Sigmoid colon (tissue), 7 donors: ENCODE data around the gene DPF1. TPM values are rescaled to one million over a fixed set of nuclear protein-coding genes. Genes with fewer than 3 reads are reported as not detected.

Source experiments
- DNase-seq: peaks from one replicate; pipeline ENCODE4 v3.0.0-alpha.2; 2019
- H3K27ac ChIP-seq, 4 donors: fragments of 200-600 bp; sonication (generic); one replicate each; pipeline ENCODE4 v1.5.1; 2016 to 2019; ENCODE audit warnings: mild to moderate bottlenecking in 1 of 4
- H3K27me3 ChIP-seq, 3 donors: fragments of 200-600 bp; sonication (generic); one replicate each; pipeline ENCODE4 v1.5.1; 2019; ENCODE audit warnings: mild to moderate bottlenecking in 1 of 3
- H3K36me3 ChIP-seq, 4 donors: fragments of 200-600 bp; sonication (generic); one replicate each; pipeline ENCODE4 v1.5.1; 2016 to 2019
- H3K4me1 ChIP-seq, 4 donors: fragments of 200-600 bp; sonication (generic); one replicate each; pipeline ENCODE4 v1.5.1; 2017 to 2019
- H3K4me3 ChIP-seq, 4 donors: fragments of 200-600 bp; sonication (generic); one replicate each; pipeline ENCODE4 v1.5.1; 2017 to 2019; ENCODE audit warnings: mild to moderate bottlenecking in 2 of 4, moderate library complexity in 1 of 4
- H3K9me3 ChIP-seq, 4 donors: fragments of 200-600 bp in 3 of 4; sonication (generic) in 3 of 4; one replicate each; pipeline versions ENCODE4 v1.5.1 to v1.6.1; 2013 to 2019
- CTCF ChIP-seq, 4 experiments: fragments of 450-650 bp in 3 of 4; fragments of 200-600 bp in 1 of 4; IDR thresholded peaks; one replicate each; pipeline ENCODE4 v1.5.1; 2016 to 2019; ENCODE audit warnings: antibody characterized with exemption in 4 of 4, mild to moderate bottlenecking in 3 of 4, moderate library complexity in 2 of 4
- EP300 ChIP-seq, 4 donors: sonication (generic); formaldehyde crosslinking; IDR thresholded peaks; one replicate each; pipeline ENCODE4 v1.6.1; 2017; ENCODE audit warnings: antibody characterized with exemption in 4 of 4
- POLR2A ChIP-seq, 2 donors: fragments of 450-650 bp; IDR thresholded peaks; one replicate each; pipeline ENCODE4 v1.6.1; 2016; ENCODE audit warnings: antibody characterized with exemption in 2 of 2, mild to moderate bottlenecking in 2 of 2, moderate library complexity in 2 of 2
- POLR2AphosphoS5 ChIP-seq, 4 donors: sonication (generic); formaldehyde crosslinking; IDR thresholded peaks; one replicate each; pipeline ENCODE4 v1.6.1; 2017; ENCODE audit warnings: antibody characterized with exemption in 4 of 4
- WGBS, 2 donors: extraction: QIAGEN DNeasy Blood & Tissue Kit; methylation state at CpG; one replicate each; pipeline ENCODE4 v1.1.7; 2013; 5-methylcytosine and 5-hydroxymethylcytosine counted together
- intact Hi-C: fragments of 100-400 bp; cut with DNase I; formaldehyde crosslinking; loops from one replicate; pipeline ENCODE4 v1.15.1; 2023
- polyA plus RNA-seq, 3 donors: library from polyadenylated mRNA; stranded (reverse); fragments of 200-250 nt; gene quantifications; one replicate each; pipeline ENCODE4 v1.2.3, GENCODE V29; 2013
- total RNA-seq, 4 donors: library from RNA; depleted of rRNA; stranded (reverse); fragments of >200 nt; gene quantifications; one replicate each; pipeline ENCODE4 v1.1.0, GENCODE V29; 2016
- donor health status: healthy with polysubstance abuse.
- donor health status: Bipolar disorder and iron deficiency.
- donor health status: healthy.

DPF1 gene
- total and polyA plus RNA-seq, 7 donors: 0.12 to 1.4 TPM; not detected in 5

- 95% methylated on average over 13 of the region's 13 CpGs for WGBS, 2 donors
- Histone ChIP-seq H3K4me3 (no peak overlapping the region), H3K27ac (no peak overlapping the region), H3K9me3 (no peaks in the 10 kb centered on the region), H3K27me3 (no peaks in the 10 kb centered on the region), H3K4me1 (no peaks in the 10 kb centered on the region), H3K36me3 (peaks cover 0 to 12% (median 2%) of the 10 kb centered on the region in 4 donors)
- intact Hi-C loops: no loop called here
- DNase-seq: no peak
- TF ChIP-seq EP300 (IDR thresholded peaks at IDR 0.05) (no peak), CTCF (IDR thresholded peaks at IDR 0.05) (no peak)
Measured at GRCh38 chr19:38196245-38196837, 27.7 kb downstream of the DPF1 start.

DNA sequence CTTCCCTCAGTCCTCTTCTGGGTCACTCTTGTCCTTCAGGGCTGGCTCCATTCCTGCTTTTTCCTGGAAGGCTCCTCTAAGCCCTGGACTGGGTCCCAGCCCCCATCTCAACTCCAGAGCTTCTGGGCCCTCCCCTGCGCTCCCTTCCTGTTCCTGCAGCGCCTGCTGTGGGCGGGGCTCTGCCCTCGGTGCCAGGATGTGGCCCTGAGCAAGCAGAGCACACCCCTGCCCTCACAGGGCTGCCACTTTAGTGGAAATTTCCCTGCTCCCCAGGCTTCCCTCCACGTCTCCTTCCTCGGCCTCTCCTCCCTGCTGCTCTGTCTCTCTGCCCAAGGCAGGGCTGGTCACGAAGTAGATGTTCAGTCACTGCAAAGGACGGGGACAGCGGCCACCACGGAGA, 28.8 kb downstream of the DPF1 start:
- no peak for TF ChIP-seq POLR2A (IDR thresholded peaks at IDR 0.05)
- no peak for TF ChIP-seq CTCF (IDR thresholded peaks at IDR 0.05)
- TF ChIP-seq EP300 (IDR thresholded peaks at IDR 0.05): no peak
- DNase-seq: no peak
- Histone ChIP-seq H3K27ac (no peak overlapping the region), H3K36me3 (peaks cover 0 to 12% (median 2%) of the 10 kb centered on the region in 4 donors), H3K4me1 (no peaks in the 10 kb centered on the region), H3K4me3 (no peak overlapping the region), H3K9me3 (no peaks in the 10 kb centered on the region), H3K27me3 (no peaks in the 10 kb centered on the region)
- 79 to 96% methylated on average over 10 of the region's 10 CpGs for WGBS, 2 donors
- intact Hi-C loops: no loop called here

GRCh38 chr19:38194061-38194701, 29.8 kb downstream of the DPF1 start:
- H3K4me3 ChIP-seq: no peak overlapping the region
- H3K9me3 ChIP-seq: no peaks in the 10 kb centered on the region
- intact Hi-C loops: no loop called here
- no peaks in the 10 kb centered on the region for H3K4me1 ChIP-seq
- no peaks in the 10 kb centered on the region for H3K27me3 ChIP-seq
- peaks cover 0 to 16% (median 2%) of the 10 kb centered on the region in 4 donors for H3K36me3 ChIP-seq
- no peak for DNase-seq
- no peak overlapping the region for H3K27ac ChIP-seq
- TF ChIP-seq POLR2AphosphoS5 (IDR thresholded peaks at IDR 0.05) (no peak), POLR2A (IDR thresholded peaks at IDR 0.05) (no peak), EP300 (IDR thresholded peaks at IDR 0.05) (no peak), CTCF (IDR thresholded peaks at IDR 0.05) (no peak)
- WGBS, 2 donors: 81 to 93% methylated on average over 13 of the region's 13 CpGs

DNA sequence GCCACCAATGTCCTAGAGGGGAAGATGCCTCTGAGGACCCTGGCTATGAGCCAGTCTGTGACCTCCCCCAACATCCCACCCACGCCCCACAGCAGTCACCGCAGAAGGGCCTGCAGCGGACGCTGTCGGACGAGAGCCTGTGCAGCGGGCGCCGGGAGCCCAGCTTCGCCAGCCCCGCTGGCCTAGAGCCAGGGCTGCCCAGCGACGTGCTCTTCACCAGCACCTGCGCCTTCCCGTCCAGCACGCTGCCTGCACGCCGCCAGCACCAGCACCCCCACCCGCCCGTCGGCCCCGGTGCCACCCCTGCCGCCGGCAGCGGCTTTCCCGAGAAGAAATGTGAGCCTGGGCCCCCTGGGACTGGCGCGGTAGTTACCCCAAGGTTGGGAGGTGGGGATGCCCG, 30.6 kb downstream of the DPF1 start:
- Histone ChIP-seq H3K9me3 (no peaks in the 10 kb centered on the region), H3K36me3 (peaks cover 0 to 9% (median 2%) of the 10 kb centered on the region in 4 donors), H3K27ac (no peak overlapping the region), H3K27me3 (no peaks in the 10 kb centered on the region), H3K4me3 (no peak overlapping the region), H3K4me1 (no peaks in the 10 kb centered on the region)
- intact Hi-C loops: no loop called here
- TF ChIP-seq POLR2AphosphoS5 (IDR thresholded peaks at IDR 0.05): no peak
- TF ChIP-seq POLR2A (IDR thresholded peaks at IDR 0.05): no peak
- no peak for TF ChIP-seq CTCF (IDR thresholded peaks at IDR 0.05)
- TF ChIP-seq EP300 (IDR thresholded peaks at IDR 0.05): no peak
- no peak for DNase-seq
- 96 to 97% methylated on average over 29 of the region's 29 CpGs for WGBS, 2 donors

DNA sequence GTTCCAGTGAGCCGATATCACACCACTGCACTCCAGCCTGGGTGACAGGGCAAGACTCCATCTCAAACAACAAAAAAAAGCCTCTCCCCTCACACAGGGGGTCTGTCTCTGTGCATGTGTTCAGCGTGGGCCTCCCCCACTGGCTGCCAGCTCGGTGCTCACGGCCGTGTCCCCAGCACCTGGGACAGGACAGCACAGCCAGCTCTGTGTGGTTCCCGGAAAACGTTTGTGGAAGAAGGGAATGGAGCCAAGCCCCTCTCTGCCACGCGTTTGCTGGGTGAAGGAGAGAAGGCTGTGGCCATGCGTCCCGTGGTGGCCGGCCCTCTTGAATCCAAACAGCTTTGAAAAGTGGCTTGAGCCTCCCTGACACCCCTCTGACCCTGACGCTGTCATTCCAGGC, 32.3 kb downstream of the DPF1 start:
- DNase-seq: no peak
- 94 to 95% methylated on average over 13 of the region's 13 CpGs for WGBS, 2 donors
- H3K4me1 ChIP-seq: no peaks in the 10 kb centered on the region
- no peak overlapping the region for H3K4me3 ChIP-seq
- no peak for TF ChIP-seq POLR2A (IDR thresholded peaks at IDR 0.05)
- no peak for TF ChIP-seq CTCF (IDR thresholded peaks at IDR 0.05)
- TF ChIP-seq POLR2AphosphoS5 (IDR thresholded peaks at IDR 0.05): no peak
- no peak for TF ChIP-seq EP300 (IDR thresholded peaks at IDR 0.05)
- intact Hi-C loops: no loop called here
- no peaks in the 10 kb centered on the region for H3K27me3 ChIP-seq
- H3K36me3 ChIP-seq: peaks cover 0 to 8% (median 2%) of the 10 kb centered on the region in 4 donors
- no peak overlapping the region for H3K27ac ChIP-seq
- no peaks in the 10 kb centered on the region for H3K9me3 ChIP-seq
